Hematopoietic multipotent progenitor cell treated with erythropoietin and hydrocortisone succinate and interleukin-3 and kit ligand, for 8 days (in vitro differentiated cells): ENCODE measurements around the gene PAIP2.

Experiments used
- DNase-seq: peaks from one replicate; pipeline ENCODE4 v3.0.0-alpha.2; 2015

The PAIP2 gene

GRCh38 chr5:139414581-139415130 is 73.0 kb downstream of the PAIP2 start:
- DNase-seq = no peak

- no peak for DNase-seq
Measured at GRCh38 chr5:139415221-139415861, 73.7 kb downstream of the PAIP2 start.

GRCh38 chr5:139415869-139416268 is 74.2 kb downstream of the PAIP2 start:
- DNase-seq = no peak

- DNase-seq = no peak
Measured at GRCh38 chr5:139416651-139417050, 75.0 kb downstream of the PAIP2 start.

DNA sequence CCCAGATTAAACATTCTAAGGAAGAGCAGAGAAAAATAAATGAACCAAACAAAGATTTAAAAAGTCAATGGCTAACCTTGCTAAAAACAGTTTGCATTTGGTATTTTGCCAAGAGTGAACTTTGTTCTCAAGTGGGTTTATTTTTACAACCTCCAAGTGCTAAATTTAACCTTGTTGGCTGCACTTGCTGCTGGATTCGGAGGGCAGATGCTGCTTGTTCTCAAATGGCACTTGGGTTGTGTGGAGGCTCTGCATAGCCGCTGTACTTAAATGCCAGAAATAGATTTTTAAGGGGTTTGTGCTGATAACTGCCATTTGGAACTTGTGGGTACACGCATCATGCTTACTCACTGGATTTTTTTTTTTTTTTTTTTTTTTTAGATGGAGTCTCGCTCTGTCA is 75.6 kb downstream of the PAIP2 start:
- peak; percentile 61 for DNase-seq

GRCh38 chr5:139418793-139419192 is 77.1 kb downstream of the PAIP2 start:
- no peak for DNase-seq
